Brain microvascular endothelial cell (primary cell): ENCODE results near the gene THADA.

ENCODE experiments used
- DNase-seq: peaks from one replicate; pipeline ENCODE4 v3.0.0-alpha.2; 2020
- H3K27ac ChIP-seq: fragments of 250-450 bp; sonication (Bioruptor Pico); 2 replicates; pipeline ENCODE4 v1.5.1; 2020; ENCODE audit warnings: mild to moderate bottlenecking, moderate library complexity
- H3K27me3 ChIP-seq: fragments of 250-450 bp; sonication (Bioruptor Pico); replicated peaks from 2 replicates; pipeline ENCODE4 v1.5.1; 2020; ENCODE audit warnings: mild to moderate bottlenecking
- H3K36me3 ChIP-seq: fragments of 250-450 bp; sonication (Bioruptor Pico); replicated peaks from 2 replicates; pipeline ENCODE4 v1.5.1; 2020; ENCODE audit warnings: mild to moderate bottlenecking
- H3K4me3 ChIP-seq: 2 replicates; pipeline ENCODE4 v1.5.1; 2011; ENCODE audit warnings: low read depth, mild to moderate bottlenecking, control low read depth, low read length, moderate library complexity
- CTCF ChIP-seq: IDR thresholded peaks from 2 replicates; pipeline ENCODE4 v1.5.1; 2011; ENCODE audit warnings: low read depth, mild to moderate bottlenecking, moderate library complexity, low read length, control low read depth, inconsistent platforms; ENCODE audit errors: missing control alignments
- in situ Hi-C: cut with HindIII; loops from 2 replicates; pipeline ENCODE4 v1.10.0; 2017; ENCODE audit warnings: low sequenced_read_pairs, low pct_ligation_motif_present

Gene THADA

GRCh38 chr2:43251171-43251731, 344.6 kb downstream of the THADA start:
- no peak overlapping the region for H3K27ac ChIP-seq
- no peak for TF ChIP-seq CTCF
- in situ Hi-C loops: no loop called here

GRCh38 chr2:43250015-43250414, 345.8 kb downstream of the THADA start:
- no peak overlapping the region for H3K27ac ChIP-seq
- no peak overlapping the region for H3K4me3 ChIP-seq
- TF ChIP-seq CTCF: no peak
- in situ Hi-C loops: no loop called here
- DNase-seq: no peak
- H3K27me3 ChIP-seq: no peaks in the 10 kb centered on the region
- H3K36me3 ChIP-seq: no peaks in the 10 kb centered on the region

More at GRCh38 chr2:43251171-43251731, 344.6 kb downstream of the THADA start:
- DNase-seq: no peak
- H3K4me3 ChIP-seq: no peak overlapping the region
- no peaks in the 10 kb centered on the region for H3K36me3 ChIP-seq
- H3K27me3 ChIP-seq: no peaks in the 10 kb centered on the region

DNA sequence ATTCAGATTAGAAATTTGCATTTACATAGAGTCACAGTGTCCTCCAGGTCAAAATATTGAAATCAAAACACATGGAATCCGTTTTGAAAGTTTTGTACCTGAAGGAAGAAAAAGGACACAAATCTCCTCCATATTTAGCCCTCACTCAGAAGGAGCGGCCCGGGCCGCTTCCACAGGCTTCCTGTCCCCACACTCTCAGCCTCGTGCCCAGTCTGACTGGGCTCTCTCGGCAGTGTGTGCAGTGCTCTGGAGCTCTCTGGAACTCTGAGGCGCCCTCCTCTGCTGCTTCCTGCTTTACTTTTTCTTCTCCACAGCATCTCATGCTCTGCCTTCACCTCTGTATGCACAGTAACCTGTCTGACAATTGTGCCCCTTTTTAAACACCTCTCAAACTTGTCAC, 347.2 kb downstream of the THADA start:
- H3K36me3 ChIP-seq: no peaks in the 10 kb centered on the region
- TF ChIP-seq CTCF: no peak
- DNase-seq: no peak
- in situ Hi-C loops: no loop called here
- no peak overlapping the region for H3K4me3 ChIP-seq
- H3K27ac ChIP-seq: no peak overlapping the region
- no peaks in the 10 kb centered on the region for H3K27me3 ChIP-seq

- no peak overlapping the region for H3K27ac ChIP-seq
- no peaks in the 10 kb centered on the region for H3K27me3 ChIP-seq
- H3K36me3 ChIP-seq: no peaks in the 10 kb centered on the region
- TF ChIP-seq CTCF: no peak
- in situ Hi-C loops: no loop called here
- DNase-seq: no peak
- no peak overlapping the region for H3K4me3 ChIP-seq
Observed at GRCh38 chr2:43246641-43247040, 349.2 kb downstream of the THADA start.

GRCh38 chr2:43241558-43241957, 354.3 kb downstream of the THADA start:
- no peak for TF ChIP-seq CTCF
- DNase-seq: no peak
- H3K27ac ChIP-seq: no peak overlapping the region
- H3K36me3 ChIP-seq: no peaks in the 10 kb centered on the region
- no peak overlapping the region for H3K4me3 ChIP-seq
- in situ Hi-C loops: no loop called here
- no peaks in the 10 kb centered on the region for H3K27me3 ChIP-seq

GRCh38 chr2:43240766-43241150, 355.1 kb downstream of the THADA start:
- no peaks in the 10 kb centered on the region for H3K36me3 ChIP-seq
- no peak overlapping the region for H3K4me3 ChIP-seq
- H3K27ac ChIP-seq: no peak overlapping the region
- TF ChIP-seq CTCF: no peak
- no peak for DNase-seq
- H3K27me3 ChIP-seq: no peaks in the 10 kb centered on the region
- in situ Hi-C loops: no loop called here
